ENCODE results near the gene AP4E1.

The AP4E1 gene

GRCh38 chr15:50925281-50925680 is 16.8 kb downstream of the AP4E1 start:
- no peaks in the 10 kb centered on the region for H3K9me3 Mint-ChIP-seq

GRCh38 chr15:50929062-50929461 is 20.6 kb downstream of the AP4E1 start:
- Mint-ChIP-seq H3K27me3 (ENCODE audit: low read depth) (no peaks in the 10 kb centered on the region), H3K4me1 (no peaks in the 10 kb centered on the region), H3K4me3 (no peak overlapping the region), H3K27ac (no peak overlapping the region), H3K36me3 (ENCODE audit: low read depth) (peaks cover 35% of the 10 kb centered on the region), H3K9me3 (no peaks in the 10 kb centered on the region)
- TF ChIP-seq CTCF (IDR thresholded peaks at IDR 0.05; ENCODE audit: unreplicated experiment in 3 of 3): no peak

More at GRCh38 chr15:50925281-50925680, 16.8 kb downstream of the AP4E1 start:
- no peaks in the 10 kb centered on the region for H3K4me1 Mint-ChIP-seq
- H3K27ac Mint-ChIP-seq: no peak overlapping the region
- H3K27me3 Mint-ChIP-seq (ENCODE audit: low read depth): no peaks in the 10 kb centered on the region
- no peak overlapping the region for H3K4me3 Mint-ChIP-seq
- no peak for TF ChIP-seq CTCF (IDR thresholded peaks at IDR 0.05; ENCODE audit: unreplicated experiment in 3 of 3)
- H3K36me3 Mint-ChIP-seq (ENCODE audit: low read depth): peaks cover 38% of the 10 kb centered on the region

GRCh38 chr15:50930792-50931191 is 22.3 kb downstream of the AP4E1 start:
- no peak for TF ChIP-seq CTCF (IDR thresholded peaks at IDR 0.05; ENCODE audit: unreplicated experiment in 3 of 3)
- H3K4me3 Mint-ChIP-seq: no peak overlapping the region
- no peaks in the 10 kb centered on the region for H3K27me3 Mint-ChIP-seq (ENCODE audit: low read depth)
- no peaks in the 10 kb centered on the region for H3K4me1 Mint-ChIP-seq
- H3K36me3 Mint-ChIP-seq (ENCODE audit: low read depth): peaks cover 36% of the 10 kb centered on the region
- H3K27ac Mint-ChIP-seq: no peak overlapping the region
- no peaks in the 10 kb centered on the region for H3K9me3 Mint-ChIP-seq

GRCh38 chr15:50933341-50933740 is 24.9 kb downstream of the AP4E1 start:
- no peak for TF ChIP-seq CTCF (IDR thresholded peaks at IDR 0.05; ENCODE audit: unreplicated experiment in 3 of 3)
- H3K27me3 Mint-ChIP-seq (ENCODE audit: low read depth): no peaks in the 10 kb centered on the region
- peaks cover 35% of the 10 kb centered on the region for H3K36me3 Mint-ChIP-seq (ENCODE audit: low read depth)
- H3K9me3 Mint-ChIP-seq: no peaks in the 10 kb centered on the region
- H3K4me1 Mint-ChIP-seq: no peaks in the 10 kb centered on the region
- H3K27ac Mint-ChIP-seq: no peak overlapping the region
- no peak overlapping the region for H3K4me3 Mint-ChIP-seq

- TF ChIP-seq CTCF (IDR thresholded peaks at IDR 0.05; ENCODE audit: unreplicated experiment in 3 of 3): no peak
- Mint-ChIP-seq H3K4me3 (no peak overlapping the region), H3K4me1 (no peaks in the 10 kb centered on the region)
These were observed 30.0 kb downstream of the AP4E1 start for GRCh38 chr15:50938525-50938924.

GRCh38 chr15:50939911-50940310 is 31.4 kb downstream of the AP4E1 start:
- Mint-ChIP-seq H3K36me3 (ENCODE audit: low read depth) (peaks cover 28% of the 10 kb centered on the region), H3K27ac (peak overlapping the region in 2 of 3 experiments; percentile 31 to 78), H3K9me3 (no peaks in the 10 kb centered on the region), H3K4me1 (peaks cover 8% of the 10 kb centered on the region), H3K4me3 (no peak overlapping the region), H3K27me3 (ENCODE audit: low read depth) (no peaks in the 10 kb centered on the region)
- TF ChIP-seq CTCF (IDR thresholded peaks at IDR 0.05; ENCODE audit: unreplicated experiment in 3 of 3): no peak

More at GRCh38 chr15:50938525-50938924, 30.0 kb downstream of the AP4E1 start:
- Mint-ChIP-seq H3K27me3 (ENCODE audit: low read depth) (no peaks in the 10 kb centered on the region), H3K27ac (no peak overlapping the region), H3K9me3 (no peaks in the 10 kb centered on the region), H3K36me3 (ENCODE audit: low read depth) (peaks cover 26% of the 10 kb centered on the region)
